GM12878 (cell line): Measurements from ENCODE around the gene PLCB4. TPM values are rescaled to one million over a fixed set of nuclear protein-coding genes. Genes with fewer than 3 reads are reported as not detected.

ENCODE experiments used
- ATAC-seq: fragments of 200-7000 bp; cut with Tn5 transposase; 3 replicates; pipeline ENCODE4 v1.9.1; 2020; ENCODE audit warnings: mild to moderate bottlenecking, moderate library complexity
- BruUV-seq: library from RNA; stranded (reverse); fragments of 400-500 nt; replicated peaks from 2 replicates; lab custom pipeline; 2021; lab: Mats Ljungman, UMichigan
- CTCF ChIA-PET: fragments of 300-600 bp; sonication (Branson Sonifier 250); formaldehyde crosslinking; extraction: SDS; loops from one replicate; lab custom pipeline; 2021; ENCODE audit warnings: inconsistent platforms; lab: Yijun Ruan, JAX
- POLR2A ChIA-PET: fragments of 350-600 bp; formaldehyde crosslinking; extraction: SDS; loops from one replicate; lab custom pipeline; 2021; ENCODE audit warnings: inconsistent platforms; lab: Charles Lee
- RAD21 ChIA-PET: fragments of 300-600 bp; sonication (Branson Sonifier 250); formaldehyde crosslinking; loops from one replicate; lab custom pipeline; 2023; ENCODE audit warnings: antibody characterized with exemption; ENCODE audit not compliant: unreplicated experiment; lab: Charles Lee
- SMC1A ChIA-PET: fragments of 300-600 bp; sonication (Branson Sonifier 250); formaldehyde crosslinking; loops from one replicate; lab custom pipeline; 2023; ENCODE audit not compliant: unreplicated experiment, uncharacterized antibody; lab: Charles Lee
- DNase-seq: peaks from one replicate; pipeline ENCODE4 v3.0.0-alpha.2; 2011; ENCODE audit warnings: low read depth, low spot score
- FAIRE-seq: peaks from 3 replicates; lab custom pipeline; 2011; peaks lifted over from hg19 to GRCh38; lab: Jason Lieb, UNC
- H2AFZ ChIP-seq: 2 replicates; pipeline ENCODE4 v1.6.0; 2011; ENCODE audit warnings: low read depth, low read length, control low read depth; ENCODE audit not compliant: control insufficient read depth
- H3K27ac ChIP-seq: 2 replicates; pipeline ENCODE4 v1.5.1; 2011; ENCODE audit warnings: control low read depth; ENCODE audit not compliant: control insufficient read depth, insufficient read depth
- H3K27me3 ChIP-seq, 2 experiments: replicated peaks in 1 of 2; 2 replicates each; pipeline versions ENCODE4 v1.6.0 to v1.6.1; 2011; ENCODE audit warnings: low read length in 1 of 2; ENCODE audit not compliant: control insufficient read depth in 2 of 2, insufficient read depth in 2 of 2
- H3K36me3 ChIP-seq, 2 experiments: 2 replicates each; pipeline ENCODE4 v1.5.1; 2011; ENCODE audit warnings: low read length in 1 of 2; ENCODE audit not compliant: control insufficient read depth in 2 of 2, insufficient read depth in 2 of 2
- H3K4me1 ChIP-seq: 2 replicates; pipeline ENCODE4 v1.6.1; 2011; ENCODE audit warnings: mild to moderate bottlenecking, low read length, moderate library complexity, mixed read lengths; ENCODE audit not compliant: control insufficient read depth, insufficient read depth
- H3K4me2 ChIP-seq: 2 replicates; pipeline ENCODE4 v1.6.0; 2011; ENCODE audit warnings: control low read depth; ENCODE audit not compliant: control insufficient read depth, insufficient read depth
- H3K4me3 ChIP-seq: fragments of 200-600 bp; sonication (generic); 2 replicates; pipeline ENCODE4 v1.5.1; 2016
- H3K79me2 ChIP-seq: 2 replicates; pipeline ENCODE4 v1.6.0; 2011; ENCODE audit warnings: low read length; ENCODE audit not compliant: control insufficient read depth, insufficient read depth
- H3K9ac ChIP-seq: 2 replicates; pipeline ENCODE4 v1.8.0; 2011; ENCODE audit warnings: low read length, control low read depth, mixed read lengths; ENCODE audit not compliant: control insufficient read depth, insufficient read depth
- H3K9me3 ChIP-seq: replicated peaks from 3 replicates; pipeline ENCODE4 v1.5.1; 2011; ENCODE audit warnings: mild to moderate bottlenecking, low read length; ENCODE audit not compliant: control insufficient read depth, insufficient read depth
- H4K20me1 ChIP-seq: 2 replicates; pipeline ENCODE4 v1.6.0; 2011; ENCODE audit not compliant: control insufficient read depth, insufficient read depth
- ATF3 ChIP-seq: IDR thresholded peaks from 2 replicates; pipeline ENCODE4 v1.6.1; 2011; ENCODE audit warnings: low read depth, mild to moderate bottlenecking, low read length, moderate library complexity, borderline replicate concordance; ENCODE audit errors: extremely low read depth
- CREB1 ChIP-seq: IDR thresholded peaks from 2 replicates; pipeline ENCODE4 v1.6.1; 2012; ENCODE audit warnings: low read depth, mild to moderate bottlenecking, inconsistent platforms
- ETV6 ChIP-seq, 2 experiments: fragments of 450-650 bp in 1 of 2; IDR thresholded peaks in 1 of 2; conservative IDR thresholded peaks in 1 of 2; 2 replicates each; pipeline ENCODE4 v1.6.1; 2014; ENCODE audit warnings: antibody characterized with exemption in 1 of 2, borderline replicate concordance in 1 of 2, low read depth in 1 of 2, mild to moderate bottlenecking in 1 of 2, moderate library complexity in 1 of 2
- FOXK2 ChIP-seq: fragments of 450-650 bp; IDR thresholded peaks from 2 replicates; pipeline ENCODE4 v1.6.1; 2017; ENCODE audit warnings: mild to moderate bottlenecking, moderate library complexity
- IKZF1 ChIP-seq: fragments of 450-650 bp; conservative IDR thresholded peaks from 2 replicates; pipeline ENCODE4 v1.6.1; 2017; ENCODE audit warnings: antibody characterized with exemption, mild to moderate bottlenecking
- IRF5 ChIP-seq: fragments of 450-650 bp; IDR thresholded peaks from 2 replicates; pipeline ENCODE4 v1.6.1; 2017; ENCODE audit warnings: borderline replicate concordance
- KAT2A ChIP-seq: conservative IDR thresholded peaks from 2 replicates; pipeline ENCODE4 v1.6.1; 2011; ENCODE audit warnings: low read depth, low read length; ENCODE audit not compliant: control insufficient read depth
- KDM1A ChIP-seq: fragments of 200-600 bp; sonication (generic); IDR thresholded peaks from 2 replicates; pipeline ENCODE4 v1.6.1; 2016; ENCODE audit warnings: borderline replicate concordance
- PAX5 ChIP-seq: IDR thresholded peaks from 2 replicates; pipeline ENCODE4 v1.6.1; 2011; ENCODE audit warnings: low read depth, low read length, borderline replicate concordance
- PAX8 ChIP-seq: fragments of 450-650 bp; IDR thresholded peaks from 2 replicates; pipeline ENCODE4 v1.6.1; 2017; ENCODE audit warnings: mild to moderate bottlenecking, moderate library complexity
- POU2F2 ChIP-seq: IDR thresholded peaks from 3 replicates; pipeline ENCODE4 v1.6.1; 2011; ENCODE audit warnings: low read depth, mild to moderate bottlenecking, low read length, borderline replicate concordance
- RAD51 ChIP-seq: fragments of 450-650 bp; IDR thresholded peaks from 2 replicates; pipeline ENCODE4 v1.6.1; 2016; ENCODE audit warnings: moderate library complexity, mild to moderate bottlenecking, inconsistent platforms
- SIN3A ChIP-seq: IDR thresholded peaks from 2 replicates; pipeline ENCODE4 v1.6.1; 2012; ENCODE audit warnings: low read depth, low read length, improper control_type of control experiment
- STAT3 ChIP-seq: IDR thresholded peaks from 2 replicates; pipeline ENCODE4 v1.6.1; 2011; ENCODE audit warnings: low read depth, low read length, improper control_type of control experiment
- USF1 ChIP-seq: IDR thresholded peaks from 2 replicates; pipeline ENCODE4 v1.6.1; 2011; ENCODE audit warnings: borderline replicate concordance, low read depth, mild to moderate bottlenecking, moderate library complexity, mixed read lengths, low read length; ENCODE audit not compliant: insufficient read depth; ENCODE audit errors: extremely low read length
- ZNF207 ChIP-seq: fragments of 450-650 bp; IDR thresholded peaks from 2 replicates; pipeline ENCODE4 v1.6.1; 2014; ENCODE audit warnings: antibody characterized with exemption, mild to moderate bottlenecking, borderline replicate concordance
- WGBS: methylation state at CpG from one replicate; pipeline ENCODE4 v1.1.6; 2016; ENCODE audit warnings: low lambda C conversion rate; ENCODE audit not compliant: insufficient replicate concordance, insufficient coverage; ENCODE audit errors: missing lambda C conversion rate; 5-methylcytosine and 5-hydroxymethylcytosine counted together
- in situ Hi-C: fragments of 300-500 bp; cut with MboI; formaldehyde crosslinking; loops from 9 replicates; pipeline ENCODE4 v1.14.3; 2018; ENCODE audit warnings: mixed read lengths
- intact Hi-C: fragments of 100-400 bp; cut with micrococcal nuclease; formaldehyde crosslinking; loops from one replicate; pipeline ENCODE4 v1.14.2; 2022; ENCODE audit not compliant: unreplicated experiment
- polyA plus RNA-seq, 11 experiments: library from polyadenylated mRNA; depleted of rRNA in 4 of 11; unstranded in 6 of 11; stranded (reverse) in 5 of 11; fragments of >200 nt; fragmentation: Nextera tagmentation in 4 of 11; fragmentation: Illumina TruSeq in 1 of 11; extraction: Ambion mirVana in 4 of 11; extraction: Trizol in 1 of 11; gene quantifications; 1 replicate in 1 of 11; 2 replicates in 10 of 11; pipeline versions ENCODE4 v1.2.1 to v1.2.3, GENCODE V29; 2011 to 2016; ENCODE audit warnings: inconsistent platforms in 2 of 11, missing spikeins in 2 of 11, low read depth in 1 of 11
- total RNA-seq, 4 experiments: library from RNA; depleted of rRNA in 3 of 4; stranded (reverse); fragments of >200 nt in 3 of 4; fragmentation: Illumina TruSeq in 1 of 4; extraction: Trizol in 1 of 4; gene quantifications; 2 replicates each; pipeline versions ENCODE4 v1.2.1 to v1.2.3, GENCODE V29; 2013 to 2021

Gene PLCB4
- total and polyA plus RNA-seq, 10 of the 15 experiments (the other 5 are each of a cell fraction or from before 2014, with no cell fraction given), result not detected

GRCh38 chr20:9367328-9367727 is 298.4 kb downstream of the PLCB4 start:
- no TSS peak for BruUV-seq
- POLR2A ChIA-PET, result no interaction called here
- Histone ChIP-seq H3K9me3 (no peaks in the 10 kb centered on the region), H3K79me2 (no peaks in the 10 kb centered on the region), H3K27ac (no peak overlapping the region), H3K36me3 (no peaks in the 10 kb centered on the region), H2AFZ (no peak overlapping the region), H3K4me3 (no peak overlapping the region), H3K4me2 (no peak overlapping the region), H3K27me3 (peaks cover 0 to 3% of the 10 kb centered on the region in 2 experiments; a peak in 3 of 4 replicates), H4K20me1 (no peaks in the 10 kb centered on the region), H3K4me1 (no peaks in the 10 kb centered on the region), H3K9ac (no peak overlapping the region)
- RAD21 ChIA-PET, result no interaction called here
- in situ Hi-C loops, result no loop called here
- ATAC-seq (no peak), DNase-seq (no peak), FAIRE-seq (no peak)
- CTCF ChIA-PET, result no interaction called here
- intact Hi-C loops, result no loop called here
- TF ChIP-seq ZNF207, result no peak
- no peak for TF ChIP-seq CREB1
- no peak for TF ChIP-seq PAX8
- SMC1A ChIA-PET, result no interaction called here

- H3K9ac ChIP-seq, result no peak overlapping the region
- no peak overlapping the region for H3K4me2 ChIP-seq
- no peak for TF ChIP-seq STAT3
- TF ChIP-seq IKZF1, result no peak
- TF ChIP-seq IRF5, result no peak
- no peak for TF ChIP-seq KAT2A
- TF ChIP-seq POU2F2, result no peak
- TF ChIP-seq ATF3, result no peak
- TF ChIP-seq USF1, result no peak
- TF ChIP-seq PAX5, result no peak
- TF ChIP-seq FOXK2, result no peak
- no peak for TF ChIP-seq CREB1
- TF ChIP-seq ETV6 (conservative IDR thresholded peaks at IDR 0.05 in 1 of 2, IDR thresholded peaks at IDR 0.05 in 1 of 2; ENCODE audit: borderline replicate concordance in 1 of 2, low read depth in 1 of 2), result no peak
- no peak for TF ChIP-seq KDM1A
- no peak for TF ChIP-seq RAD51
- no peak for TF ChIP-seq SIN3A
- ChIA-PET CTCF (no interaction called here), RAD21 (no interaction called here), POLR2A (no interaction called here), SMC1A (no interaction called here)
- in situ Hi-C loops, result no loop called here
- intact Hi-C loops, result no loop called here
- H3K27me3 ChIP-seq, result peaks cover 0 to 3% of the 10 kb centered on the region in 2 experiments; a peak in 3 of 4 replicates
- FAIRE-seq (no peak), ATAC-seq (no peak), DNase-seq (no peak)
- 41% methylated on average over 2 of the region's 2 CpGs for WGBS
- no peak overlapping the region for H2AFZ ChIP-seq
- no peak overlapping the region for H3K27ac ChIP-seq
- H3K4me1 ChIP-seq, result no peaks in the 10 kb centered on the region
- no peaks in the 10 kb centered on the region for H3K9me3 ChIP-seq
- H3K79me2 ChIP-seq, result no peaks in the 10 kb centered on the region
- H3K36me3 ChIP-seq, result no peaks in the 10 kb centered on the region
- H3K4me3 ChIP-seq, result no peak overlapping the region
- H4K20me1 ChIP-seq, result no peaks in the 10 kb centered on the region
- no TSS peak for BruUV-seq
These were observed 298.9 kb downstream of the PLCB4 start for GRCh38 chr20:9367746-9368145.
